Cardiac septum (tissue), 1 donor: ENCODE results near the gene TTC27. TPM values are rescaled to one million over a fixed set of nuclear protein-coding genes. Genes with fewer than 3 reads are reported as not detected.

ENCODE experiments used
- DNase-seq: peaks from one replicate; pipeline ENCODE4 v3.0.0-alpha.2; 2020; ENCODE audit warnings: low spot score
- intact Hi-C: fragments of 100-400 bp; cut with DNase I; formaldehyde crosslinking; loops from one replicate; pipeline ENCODE4 v1.14.0; 2022
- total RNA-seq: library from RNA; stranded (reverse); fragmentation: NEBNext Ultra II Directional; extraction: Animal tissue kit (Norgen Biotek cat#: 25700); gene quantifications from one replicate; pipeline ENCODE4 v1.2.1, GENCODE V29; 2021
- donor health status: DM: no; HTN: no; CAD: no.

The TTC27 gene
- total RNA-seq, 1 donor from 2014 or later: 13.7 TPM

DNA sequence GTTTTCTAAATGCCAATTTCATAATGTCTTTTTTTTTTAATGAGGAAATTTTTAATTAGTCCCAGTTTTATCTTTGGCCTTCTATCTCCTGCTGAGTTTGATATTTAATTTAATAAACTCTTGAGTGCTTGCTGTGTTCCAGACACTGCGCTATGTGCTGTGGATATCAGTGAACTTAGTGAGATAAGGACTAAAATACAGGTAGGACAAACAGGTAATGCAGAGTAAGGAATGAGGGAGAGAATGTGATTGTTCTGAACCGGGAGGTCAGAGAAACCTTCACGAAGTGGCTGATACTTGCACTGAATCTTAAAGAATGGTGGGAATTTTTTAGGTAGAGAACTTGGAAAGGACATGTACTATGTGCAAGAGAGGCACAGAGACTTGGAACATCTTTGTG, 28.2 kb downstream of the TTC27 start:
- no peak for DNase-seq
- intact Hi-C loops: no loop called here

DNA sequence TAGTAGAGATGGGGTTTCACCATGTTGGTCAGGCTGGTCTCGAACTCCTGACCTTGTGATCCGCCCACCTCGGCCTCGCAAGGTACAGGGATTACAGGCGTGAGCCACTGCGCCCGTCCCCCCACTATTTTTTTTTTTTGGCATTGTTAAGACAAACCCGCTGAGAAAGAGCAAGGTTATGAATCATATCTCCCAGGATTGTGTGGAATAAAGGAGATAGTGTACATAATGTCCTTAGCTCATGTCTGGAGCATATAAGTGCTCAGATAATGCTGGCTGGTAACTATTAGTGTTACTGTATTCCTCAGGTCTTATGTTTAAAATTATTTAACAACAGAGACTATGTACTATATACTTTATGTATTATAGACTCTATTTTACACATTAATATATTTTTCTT, 36.0 kb downstream of the TTC27 start:
- intact Hi-C loops: no loop called here
- DNase-seq: no peak

DNA sequence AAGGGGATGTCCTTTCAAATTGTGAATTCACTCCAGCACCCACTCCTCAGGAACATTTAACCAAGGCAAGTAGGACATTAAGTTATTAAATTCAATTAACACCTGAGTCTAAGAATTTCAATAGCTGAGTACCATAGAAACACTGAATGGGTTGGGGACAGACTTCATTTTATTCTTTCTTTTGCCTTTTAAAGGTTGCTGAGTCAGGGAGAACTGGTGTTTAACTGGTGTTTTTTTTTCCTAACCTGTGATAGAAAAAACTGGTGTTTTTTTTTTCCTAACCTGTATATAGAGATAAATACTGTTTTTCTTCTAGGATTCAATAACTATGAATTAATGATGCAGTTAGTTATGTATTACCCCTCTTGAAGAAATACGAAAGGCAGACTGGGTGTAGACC, 38.9 kb downstream of the TTC27 start:
- intact Hi-C loops: no loop called here
- DNase-seq: no peak

DNA sequence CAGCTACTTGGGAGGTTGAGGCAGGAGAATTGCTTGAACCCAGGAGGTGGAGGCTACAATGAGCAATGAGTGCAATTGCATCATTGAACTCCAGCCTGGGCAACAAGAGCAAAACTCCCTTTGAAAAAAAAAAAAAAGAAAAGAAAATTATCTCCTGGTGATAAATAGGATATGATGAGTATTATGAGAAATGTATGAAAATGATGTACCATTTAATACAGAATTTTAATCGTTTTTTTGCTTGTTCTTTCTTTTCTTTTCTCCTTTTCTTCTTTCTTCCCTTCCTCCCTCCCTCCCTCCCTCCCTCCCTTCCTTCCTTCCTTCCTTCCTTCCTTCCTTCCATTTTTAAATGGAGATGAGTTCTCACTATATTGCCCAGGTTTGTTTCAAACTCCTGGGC, 40.4 kb downstream of the TTC27 start:
- DNase-seq: no peak
- intact Hi-C loops: no loop called here

DNA sequence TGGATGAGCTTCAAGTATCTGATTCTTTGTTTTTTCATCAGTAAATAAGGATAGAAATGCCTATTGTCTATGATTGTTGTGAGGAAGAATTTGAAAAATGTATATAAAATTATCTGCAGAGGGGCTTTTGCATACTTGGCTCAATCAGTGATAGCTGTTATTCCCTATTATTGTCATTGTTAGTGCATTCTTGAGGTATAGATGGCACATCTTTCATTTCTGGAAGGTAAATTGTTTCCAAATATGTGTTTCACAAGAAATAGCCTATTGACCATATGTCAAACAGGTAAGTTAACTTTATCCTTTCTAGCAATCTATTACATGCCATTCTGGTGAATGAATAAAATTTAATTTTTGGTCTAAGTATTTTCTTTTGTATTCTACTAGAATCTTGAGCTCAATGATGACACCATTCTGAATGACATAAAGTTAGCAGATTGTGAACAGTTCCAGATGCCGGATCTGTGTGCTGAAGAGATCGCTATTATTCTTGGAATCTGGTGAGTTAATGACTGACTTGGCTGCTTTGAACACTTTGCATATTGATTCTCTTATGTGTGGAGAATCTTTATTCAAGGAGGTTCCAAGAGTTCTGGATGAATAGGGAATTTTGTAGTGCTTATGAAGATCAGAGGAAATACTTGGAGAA, 44.2 kb downstream of the TTC27 start:
- intact Hi-C loops: no loop called here
- no peak for DNase-seq

DNA sequence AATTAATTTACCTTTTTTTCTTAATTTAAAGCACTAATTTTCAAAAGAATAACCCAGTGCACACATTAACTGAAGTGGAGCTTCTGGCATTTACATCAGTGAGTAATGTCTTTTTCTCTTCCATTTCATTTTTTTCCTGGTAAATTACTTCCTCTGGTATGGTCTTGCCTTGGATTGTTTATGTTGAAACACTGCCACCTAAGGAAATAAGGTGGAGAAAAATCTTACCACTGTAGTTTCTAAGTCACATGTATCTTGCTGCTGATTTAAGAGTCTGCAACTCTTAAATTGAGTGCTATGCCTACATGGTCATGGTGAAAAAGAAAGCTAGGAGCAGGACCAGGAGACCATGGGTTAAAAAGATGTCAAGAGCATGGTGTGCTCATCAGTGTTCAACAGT, 51.0 kb downstream of the TTC27 start:
- DNase-seq: no peak
- intact Hi-C loops: no loop called here

DNA sequence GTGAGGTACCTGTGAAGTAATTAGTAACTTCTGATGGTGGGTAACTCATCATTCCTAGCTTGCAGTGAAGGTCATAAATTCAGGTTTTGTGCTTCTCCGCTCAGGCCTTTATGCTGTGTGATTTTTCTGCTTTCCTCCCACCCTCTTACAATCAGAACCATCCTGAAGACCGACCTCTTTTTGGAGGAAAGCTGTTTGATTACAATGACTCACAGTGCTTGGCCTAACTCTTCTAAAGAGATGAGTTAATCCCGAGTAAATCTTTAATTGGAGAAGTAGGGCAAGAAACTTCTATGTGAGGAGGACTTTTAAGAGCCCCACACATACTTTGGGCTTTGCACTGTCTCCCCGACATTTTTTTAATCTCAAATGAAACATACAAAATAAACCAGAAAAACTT, 53.1 kb downstream of the TTC27 start:
- intact Hi-C loops: no loop called here
- DNase-seq: no peak

DNA sequence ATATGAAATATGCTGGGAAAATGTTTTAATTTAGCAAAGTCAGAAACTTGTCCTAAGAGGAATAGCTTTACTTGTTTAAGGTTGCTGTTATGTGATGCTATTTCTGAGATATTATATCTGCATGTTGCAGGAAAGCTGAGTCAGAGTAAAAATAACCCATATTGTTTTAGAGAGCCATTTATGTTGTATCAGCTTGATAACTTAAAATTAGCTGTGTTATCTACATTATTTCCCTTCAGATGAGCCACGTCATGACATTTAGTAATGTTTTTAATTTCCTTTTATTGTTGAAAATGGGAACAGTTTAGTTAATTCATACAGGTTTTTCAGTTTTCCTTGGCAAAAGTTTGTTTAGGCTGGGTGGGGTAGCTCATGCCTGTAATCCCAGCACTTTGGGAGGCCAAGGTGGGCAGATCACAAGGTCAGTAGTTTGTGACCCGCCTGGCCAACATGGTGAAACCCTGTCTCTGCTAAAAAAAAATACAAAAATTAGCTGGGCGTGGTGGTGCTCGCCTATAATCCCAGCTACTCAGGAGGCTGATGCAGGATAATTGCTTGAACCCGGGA, 55.8 kb downstream of the TTC27 start:
- intact Hi-C loops: no loop called here
- no peak for DNase-seq

DNA sequence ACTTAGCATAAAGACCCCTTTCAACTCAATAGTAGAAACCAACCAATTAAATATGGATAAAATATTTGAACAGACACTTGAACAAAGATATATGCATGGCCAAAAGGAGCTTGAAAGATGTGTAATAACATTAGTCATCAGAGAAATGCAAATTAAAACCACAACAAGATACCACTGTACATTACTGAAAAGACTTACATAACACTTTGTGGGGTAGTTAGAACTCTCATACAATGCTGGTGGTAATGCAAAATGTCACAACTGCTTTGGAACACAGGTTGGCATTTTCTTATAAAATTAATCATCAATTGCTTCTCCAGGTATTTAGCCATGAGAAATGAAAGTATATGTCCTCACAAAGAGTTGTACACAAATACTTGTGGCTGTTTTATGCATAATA, 60.7 kb downstream of the TTC27 start:
- intact Hi-C loops: no loop called here
- no peak for DNase-seq

DNA sequence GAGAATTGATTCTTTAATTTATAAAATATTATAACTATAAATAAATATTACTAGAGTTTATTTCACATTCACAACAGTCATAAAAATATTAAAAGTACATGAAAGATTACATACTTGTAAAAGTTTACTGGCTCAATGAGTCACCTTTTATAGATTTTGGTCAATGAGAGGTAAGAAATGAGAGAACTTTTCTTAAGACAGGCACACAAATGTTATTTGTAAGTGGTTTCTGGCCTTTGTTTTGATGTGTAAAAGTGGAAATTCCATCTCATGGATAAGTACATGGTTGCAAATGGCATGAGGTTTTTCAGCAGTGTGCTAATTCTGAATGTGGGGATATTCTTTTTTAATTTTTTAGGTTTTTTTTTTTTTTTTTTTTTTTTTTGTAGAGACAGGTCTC, 63.8 kb downstream of the TTC27 start:
- intact Hi-C loops: no loop called here

DNA sequence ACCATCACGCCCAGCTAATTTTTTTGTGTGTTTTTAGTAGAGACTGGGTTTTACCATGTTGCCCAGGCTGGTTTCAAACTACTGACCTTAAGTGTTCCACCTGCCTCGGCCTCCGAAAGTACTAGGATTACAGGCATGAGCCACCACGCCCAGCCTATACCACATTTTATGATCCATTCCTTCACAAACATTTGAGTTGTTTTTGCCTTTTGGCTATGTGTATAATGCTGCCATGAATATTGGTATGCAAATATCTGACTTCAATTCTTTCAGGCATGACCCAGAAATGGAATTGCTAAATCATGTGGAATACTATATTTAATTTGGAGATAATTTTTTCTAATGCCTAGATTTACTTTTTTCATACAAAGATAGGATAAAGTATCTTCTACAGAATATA, 68.6 kb downstream of the TTC27 start:
- intact Hi-C loops: no loop called here

More for the DNA sequence above, 63.8 kb downstream of the TTC27 start:
- DNase-seq: no peak

DNA sequence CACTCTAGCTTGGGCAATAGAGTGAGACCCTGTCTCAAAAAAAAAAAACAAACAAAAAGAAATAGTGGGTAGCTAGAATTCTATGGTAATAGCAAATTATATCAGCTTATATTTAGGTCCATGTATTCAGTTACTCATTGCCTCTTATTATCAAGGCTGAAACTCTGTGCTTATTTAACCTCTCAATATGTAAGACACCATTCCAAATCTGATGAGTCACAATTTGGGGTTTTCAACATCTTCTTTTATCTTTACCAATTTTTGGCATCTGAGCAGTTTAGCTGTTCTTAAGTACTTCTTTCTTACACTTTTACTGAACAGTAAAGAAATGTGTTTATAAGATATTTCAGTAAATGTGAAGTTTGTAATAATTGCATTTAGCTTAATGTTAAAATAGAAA, 69.3 kb downstream of the TTC27 start:
- DNase-seq: no peak
- intact Hi-C loops: no loop called here

More for the DNA sequence above, 68.6 kb downstream of the TTC27 start:
- DNase-seq: no peak

DNA sequence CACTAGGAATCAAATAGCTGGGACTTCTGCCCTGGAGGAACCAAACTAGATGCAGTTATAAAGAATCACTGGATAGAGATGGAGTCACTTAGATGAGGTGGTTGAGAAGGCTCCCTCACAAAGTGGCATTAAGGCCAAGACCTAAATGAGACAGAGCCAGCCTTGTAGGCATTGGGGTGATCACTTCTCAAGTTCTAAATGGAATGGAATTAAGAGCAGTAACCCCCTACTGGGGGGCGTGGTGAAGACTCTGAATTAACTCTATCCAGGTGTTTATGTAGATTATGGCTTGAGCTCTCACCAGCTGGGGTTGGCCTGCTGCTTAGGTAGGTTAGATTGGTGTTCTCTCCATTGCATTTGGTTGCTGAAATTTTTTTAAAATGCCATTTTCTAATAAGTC, 71.3 kb downstream of the TTC27 start:
- DNase-seq: no peak
- intact Hi-C loops: no loop called here

DNA sequence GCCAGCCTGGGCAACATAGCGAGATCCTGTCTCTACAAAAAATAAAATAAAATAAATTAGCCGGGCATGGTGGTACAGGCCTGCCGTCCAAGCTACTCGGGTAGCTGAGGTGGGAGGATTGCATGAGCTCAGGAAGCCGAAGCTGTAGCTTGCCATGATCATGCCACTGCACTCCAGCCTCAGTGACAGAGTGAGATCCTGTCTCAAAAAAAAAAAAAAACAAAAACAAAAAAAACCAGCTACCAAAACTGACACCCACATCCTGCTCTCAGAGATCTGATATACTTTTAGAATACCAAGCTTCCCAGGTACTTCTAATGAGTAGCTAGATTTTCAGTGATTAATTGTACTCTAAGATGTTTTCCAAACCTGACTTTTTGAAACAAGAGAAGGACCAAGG, 74.0 kb downstream of the TTC27 start:
- no peak for DNase-seq
- intact Hi-C loops: no loop called here

DNA sequence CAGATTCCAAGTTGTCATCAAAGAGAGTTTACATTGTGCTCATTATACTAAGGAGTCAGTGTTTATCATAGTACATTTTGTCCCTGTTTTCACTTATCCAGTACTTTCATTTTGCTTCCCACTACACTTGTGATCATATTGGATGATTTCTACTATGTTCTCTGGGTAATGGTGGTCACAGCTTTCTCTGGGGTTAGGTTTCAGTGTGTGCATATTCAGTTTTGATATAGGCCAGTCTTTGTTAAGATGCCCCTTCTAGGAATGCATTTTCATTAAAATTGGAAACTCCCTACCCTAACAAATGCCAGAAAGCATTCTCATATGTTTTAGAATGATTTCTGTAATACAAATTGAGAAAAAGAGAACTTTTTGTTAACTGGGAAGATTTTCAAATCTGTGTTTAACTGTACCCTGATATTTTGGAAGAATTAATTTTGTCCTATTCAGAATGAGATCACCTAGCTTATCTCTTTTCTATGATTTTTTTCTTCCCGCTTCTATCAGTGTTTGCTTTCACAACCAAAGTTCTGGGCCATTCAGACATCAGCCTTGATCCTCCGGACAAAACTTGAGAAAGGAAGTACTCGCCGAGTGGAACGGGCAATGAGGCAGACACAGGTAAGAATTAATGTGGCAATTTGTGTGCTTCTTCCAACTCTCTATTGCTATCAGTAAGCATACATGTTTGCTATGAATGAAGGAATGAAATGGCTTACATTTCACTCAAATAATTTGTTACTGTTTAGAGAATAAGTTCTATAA, 74.6 kb downstream of the TTC27 start:
- DNase-seq: no peak
- intact Hi-C loops: no loop called here

DNA sequence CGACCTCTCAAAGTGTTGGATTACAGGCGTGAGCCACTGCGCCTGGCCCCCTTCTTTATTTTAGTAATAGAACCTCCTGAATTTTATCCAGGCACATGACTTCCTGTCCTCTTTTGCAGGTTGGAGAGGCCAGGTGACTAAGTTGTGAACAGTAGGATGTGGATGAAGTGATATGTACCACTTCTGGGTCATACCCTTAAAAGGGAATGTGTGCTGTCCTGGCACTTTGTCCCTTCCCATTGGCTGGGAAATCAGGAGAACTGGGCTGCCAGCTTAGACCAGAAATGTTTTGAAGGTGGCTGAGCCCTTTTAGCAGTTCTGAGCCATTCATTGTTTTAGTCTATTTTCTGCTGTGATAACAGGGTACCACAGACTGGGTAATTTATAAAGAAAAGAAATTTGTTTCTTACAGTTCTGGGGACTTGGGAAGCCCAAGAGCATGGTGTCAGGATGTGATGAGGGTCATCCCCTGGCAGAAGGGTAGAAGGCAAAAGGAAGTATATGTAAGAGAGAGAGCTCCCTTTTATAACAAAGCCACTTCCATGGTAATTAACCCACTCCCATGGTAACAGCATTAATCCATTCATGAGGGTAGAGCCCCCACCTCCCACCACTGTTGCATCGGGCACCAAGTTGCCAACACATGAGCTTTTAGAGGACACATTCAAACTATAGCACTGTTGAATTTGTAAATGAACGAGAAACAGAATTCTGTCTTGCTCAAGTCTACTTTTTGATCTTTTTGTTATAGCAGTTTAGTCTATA, 79.1 kb downstream of the TTC27 start:
- intact Hi-C loops: no loop called here
- DNase-seq: no peak

DNA sequence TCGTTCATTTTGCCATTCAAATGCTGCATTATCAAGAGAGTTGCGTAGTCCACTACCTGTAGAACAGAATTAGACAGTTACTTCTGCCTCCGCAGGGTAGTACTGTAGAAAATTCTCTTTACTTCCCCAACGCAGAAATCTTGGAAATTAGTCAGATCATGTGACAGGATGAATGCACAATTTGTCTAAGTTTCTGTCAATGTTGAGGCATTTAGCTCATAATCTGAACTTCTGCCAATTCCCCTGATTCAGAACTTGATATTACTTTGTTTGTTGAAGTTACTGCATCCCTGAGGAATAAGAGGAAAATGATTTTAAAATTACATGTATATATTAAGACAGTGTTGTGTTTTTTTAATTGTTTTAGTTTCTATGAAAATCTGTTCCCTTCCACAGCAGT, 83.4 kb downstream of the TTC27 start:
- intact Hi-C loops: no loop called here
- no peak for DNase-seq

DNA sequence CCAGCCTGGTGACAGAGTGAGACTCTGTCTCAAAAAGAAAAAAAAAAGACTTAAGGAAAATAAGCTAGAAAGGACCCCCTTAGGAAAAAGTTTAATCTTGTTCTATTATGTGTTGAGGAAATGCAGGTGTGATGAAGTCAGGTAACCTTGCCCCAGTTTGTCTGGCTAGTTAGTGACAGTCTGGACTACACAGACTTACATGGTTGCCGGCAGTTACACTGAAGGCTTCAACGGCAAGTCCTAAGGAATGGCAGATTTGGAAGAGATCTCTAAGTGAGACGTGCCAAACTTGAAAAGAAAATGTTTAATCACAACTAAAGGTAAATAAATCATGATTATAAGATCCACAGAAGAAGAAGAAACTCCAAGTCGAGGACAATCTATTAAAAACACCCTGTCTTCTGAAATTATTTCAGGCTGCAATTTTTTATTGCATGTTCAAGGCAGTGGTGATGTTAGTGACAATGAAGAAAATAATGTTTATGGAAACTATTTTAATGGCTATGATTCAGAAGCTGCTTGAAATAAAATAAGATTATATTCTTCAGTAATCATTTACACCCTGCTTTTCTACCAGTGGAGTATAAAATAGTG, 84.2 kb downstream of the TTC27 start:
- intact Hi-C loops: no loop called here
- no peak for DNase-seq

DNA sequence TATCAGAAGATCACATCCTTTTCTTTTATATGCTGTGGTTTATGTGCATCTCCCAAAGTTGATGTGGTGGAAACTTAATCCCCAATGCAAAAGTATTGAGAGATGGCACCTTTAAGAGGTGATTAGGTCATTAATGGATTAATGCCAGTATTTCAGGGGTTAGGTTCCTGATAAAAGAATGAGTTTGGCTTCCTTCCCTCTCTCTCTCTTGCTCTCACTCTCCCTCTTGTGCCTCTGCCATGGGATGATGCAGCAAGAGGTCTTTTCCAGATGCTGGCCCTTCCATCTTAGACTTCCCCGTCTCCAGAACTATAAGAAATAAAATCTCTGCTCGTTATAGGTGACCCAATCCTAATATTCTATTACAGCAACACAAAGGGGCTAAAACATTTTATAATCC, 85.0 kb downstream of the TTC27 start:
- no peak for DNase-seq
- intact Hi-C loops: no loop called here

DNA sequence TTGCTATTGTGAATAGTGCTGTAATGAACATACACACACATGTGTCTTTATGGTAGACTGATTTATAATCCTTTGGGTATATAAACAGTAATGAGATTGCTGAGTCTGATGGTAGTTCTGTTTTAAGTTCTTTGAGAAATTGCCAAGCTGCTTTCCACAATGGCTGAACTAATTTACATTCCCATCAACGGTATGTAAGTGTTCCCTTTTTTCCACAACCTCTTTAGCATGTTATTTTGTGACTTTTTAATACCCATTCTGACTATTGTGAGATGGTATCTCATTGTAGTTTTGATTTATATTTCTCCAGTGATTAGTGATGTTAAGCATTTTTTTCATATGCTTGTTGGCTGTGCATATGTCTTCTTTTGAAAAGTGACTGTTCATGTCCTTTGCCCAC, 86.7 kb downstream of the TTC27 start:
- intact Hi-C loops: no loop called here
- no peak for DNase-seq
